Liver (tissue), 3 donors: ENCODE results near the gene GRN.

ENCODE experiments used
- FOXA1 ChIP-seq: IDR thresholded peaks from 2 replicates; pipeline ENCODE4 v1.6.1; 2016; ENCODE audit warnings: antibody characterized with exemption
- GABPA ChIP-seq, 2 donors: IDR thresholded peaks in 1 of 2; conservative IDR thresholded peaks in 1 of 2; 2 replicates each; pipeline ENCODE4 v1.6.1; 2016; ENCODE audit warnings: antibody characterized with exemption in 2 of 2, mild to moderate bottlenecking in 1 of 2, moderate library complexity in 1 of 2
- JUND ChIP-seq, 2 donors: IDR thresholded peaks; 2 replicates each; pipeline ENCODE4 v1.6.1; 2016; ENCODE audit warnings: antibody characterized with exemption in 2 of 2
- MAX ChIP-seq: IDR thresholded peaks from 2 replicates; pipeline ENCODE4 v1.6.1; 2016; ENCODE audit warnings: antibody characterized with exemption
- RAD21 ChIP-seq, 2 donors: IDR thresholded peaks; 2 replicates each; pipeline ENCODE4 v1.6.1; 2016; ENCODE audit warnings: antibody characterized with exemption in 2 of 2, mild to moderate bottlenecking in 2 of 2
- REST ChIP-seq: IDR thresholded peaks from 2 replicates; pipeline ENCODE4 v1.6.1; 2016; ENCODE audit warnings: antibody characterized with exemption, mild to moderate bottlenecking
- RXRA ChIP-seq, 2 donors: IDR thresholded peaks; 2 replicates each; pipeline ENCODE4 v1.6.1; 2017 to 2018; ENCODE audit warnings: antibody characterized with exemption in 2 of 2, mild to moderate bottlenecking in 1 of 2
- SP1 ChIP-seq: IDR thresholded peaks from 2 replicates; pipeline ENCODE4 v1.6.1; 2018; ENCODE audit warnings: antibody characterized with exemption, mild to moderate bottlenecking
- TAF1 ChIP-seq: conservative IDR thresholded peaks from 2 replicates; pipeline ENCODE4 v1.6.1; 2016; ENCODE audit warnings: antibody characterized with exemption, mild to moderate bottlenecking
- YY1 ChIP-seq: IDR thresholded peaks from 2 replicates; pipeline ENCODE4 v1.6.1; 2016; ENCODE audit warnings: antibody characterized with exemption, mild to moderate bottlenecking
- ZBTB33 ChIP-seq: IDR thresholded peaks from 2 replicates; pipeline ENCODE4 v1.6.1; 2016; ENCODE audit warnings: antibody characterized with exemption
- TF ChIP-seq, protein P1 (sequence below): fragments of 150-350 bp; IDR thresholded peaks from 2 replicates; pipeline ENCODE4 v1.5.1; 2017; ENCODE audit warnings: improper control_type of control experiment, low read depth, low read length; ENCODE audit not compliant: missing input control
- TF ChIP-seq, protein P2 (sequence below): IDR thresholded peaks from 2 replicates; pipeline ENCODE4 v1.6.1; 2016; ENCODE audit warnings: antibody characterized with exemption
- donor health status: healthy.
- donor health status: healthy.

DNA sequence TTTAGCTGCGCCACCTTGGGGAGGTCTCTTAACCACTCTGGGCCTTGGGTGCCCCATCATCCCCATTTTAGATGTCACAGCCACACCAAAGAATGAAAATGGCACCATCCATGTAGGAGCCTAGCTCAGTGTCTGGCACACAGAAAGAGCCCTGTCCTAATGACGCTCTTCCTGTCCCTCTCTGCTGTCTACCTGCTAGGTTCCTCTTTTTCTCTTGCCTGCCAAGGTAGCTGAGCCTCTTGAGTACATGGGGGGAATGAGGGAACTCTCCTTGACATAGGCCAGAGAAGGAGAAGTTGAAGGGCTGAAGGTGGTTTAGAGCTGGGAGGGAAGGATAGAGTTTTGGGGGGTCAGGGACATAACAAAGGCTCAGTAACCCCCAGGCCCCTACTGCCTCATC, 34.9 kb upstream of the GRN start:
- TF ChIP-seq, protein P1, sequence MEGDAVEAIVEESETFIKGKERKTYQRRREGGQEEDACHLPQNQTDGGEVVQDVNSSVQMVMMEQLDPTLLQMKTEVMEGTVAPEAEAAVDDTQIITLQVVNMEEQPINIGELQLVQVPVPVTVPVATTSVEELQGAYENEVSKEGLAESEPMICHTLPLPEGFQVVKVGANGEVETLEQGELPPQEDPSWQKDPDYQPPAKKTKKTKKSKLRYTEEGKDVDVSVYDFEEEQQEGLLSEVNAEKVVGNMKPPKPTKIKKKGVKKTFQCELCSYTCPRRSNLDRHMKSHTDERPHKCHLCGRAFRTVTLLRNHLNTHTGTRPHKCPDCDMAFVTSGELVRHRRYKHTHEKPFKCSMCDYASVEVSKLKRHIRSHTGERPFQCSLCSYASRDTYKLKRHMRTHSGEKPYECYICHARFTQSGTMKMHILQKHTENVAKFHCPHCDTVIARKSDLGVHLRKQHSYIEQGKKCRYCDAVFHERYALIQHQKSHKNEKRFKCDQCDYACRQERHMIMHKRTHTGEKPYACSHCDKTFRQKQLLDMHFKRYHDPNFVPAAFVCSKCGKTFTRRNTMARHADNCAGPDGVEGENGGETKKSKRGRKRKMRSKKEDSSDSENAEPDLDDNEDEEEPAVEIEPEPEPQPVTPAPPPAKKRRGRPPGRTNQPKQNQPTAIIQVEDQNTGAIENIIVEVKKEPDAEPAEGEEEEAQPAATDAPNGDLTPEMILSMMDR, result no peak
- TF ChIP-seq REST (no peak), MAX (no peak), RXRA (IDR thresholded peaks at IDR 0.05) (no peak), RAD21 (IDR thresholded peaks at IDR 0.05) (no peak), ZBTB33 (no peak), YY1 (no peak), JUND (IDR thresholded peaks at IDR 0.05) (no peak), TAF1 (no peak), FOXA1 (no peak), SP1 (no peak), GABPA (IDR thresholded peaks at IDR 0.05 in 1 of 2, conservative IDR thresholded peaks at IDR 0.05 in 1 of 2) (no peak)
- TF ChIP-seq, protein P2, sequence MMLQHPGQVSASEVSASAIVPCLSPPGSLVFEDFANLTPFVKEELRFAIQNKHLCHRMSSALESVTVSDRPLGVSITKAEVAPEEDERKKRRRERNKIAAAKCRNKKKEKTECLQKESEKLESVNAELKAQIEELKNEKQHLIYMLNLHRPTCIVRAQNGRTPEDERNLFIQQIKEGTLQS, result no peak
